ENCODE data around the gene NKX2-3.

The NKX2-3 gene

GRCh38 chr10:99526861-99527504 is 5.8 kb upstream of the NKX2-3 start:
- no peak for DNase-seq (ENCODE audit: low spot score)

GRCh38 chr10:99527526-99528493 is 4.9 kb upstream of the NKX2-3 start:
- DNase-seq (ENCODE audit: low spot score) = no peak

GRCh38 chr10:99528494-99529441 is 4.0 kb upstream of the NKX2-3 start:
- DNase-seq (ENCODE audit: low spot score) = no peak

DNA sequence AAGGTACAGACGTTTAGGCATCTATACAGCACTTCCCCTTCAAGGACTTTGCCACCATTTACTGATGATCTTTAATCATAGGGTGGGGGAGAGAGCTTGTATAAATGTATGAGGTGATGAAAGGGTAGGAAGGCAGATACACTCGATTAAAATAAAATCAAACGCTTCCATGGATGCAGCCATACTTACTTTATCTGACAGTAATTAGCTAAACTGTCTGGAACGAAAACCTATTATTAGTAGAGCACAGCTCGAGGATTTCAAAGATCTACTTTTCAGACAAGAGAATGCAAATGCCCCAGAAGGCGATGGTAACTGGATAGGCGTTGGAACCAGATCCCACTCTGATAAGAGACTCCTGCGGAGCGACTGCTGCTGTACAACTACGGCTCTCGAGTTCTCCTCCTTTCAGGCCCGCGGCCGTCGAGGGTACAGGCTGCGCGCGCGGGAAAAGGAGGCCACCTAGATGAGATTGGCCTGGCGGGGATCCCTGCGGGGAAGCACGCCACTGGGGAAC is 3.1 kb upstream of the NKX2-3 start:
- DNase-seq (ENCODE audit: low spot score) = no peak

GRCh38 chr10:99530108-99531025 is 2.4 kb upstream of the NKX2-3 start:
- no peak for DNase-seq (ENCODE audit: low spot score)

GRCh38 chr10:99531026-99531695 is 1.6 kb upstream of the NKX2-3 start:
- no peak for DNase-seq (ENCODE audit: low spot score)

- no peak for DNase-seq (ENCODE audit: low spot score)
Measured at GRCh38 chr10:99531696-99532593, 797 bp upstream of the NKX2-3 start.

DNA sequence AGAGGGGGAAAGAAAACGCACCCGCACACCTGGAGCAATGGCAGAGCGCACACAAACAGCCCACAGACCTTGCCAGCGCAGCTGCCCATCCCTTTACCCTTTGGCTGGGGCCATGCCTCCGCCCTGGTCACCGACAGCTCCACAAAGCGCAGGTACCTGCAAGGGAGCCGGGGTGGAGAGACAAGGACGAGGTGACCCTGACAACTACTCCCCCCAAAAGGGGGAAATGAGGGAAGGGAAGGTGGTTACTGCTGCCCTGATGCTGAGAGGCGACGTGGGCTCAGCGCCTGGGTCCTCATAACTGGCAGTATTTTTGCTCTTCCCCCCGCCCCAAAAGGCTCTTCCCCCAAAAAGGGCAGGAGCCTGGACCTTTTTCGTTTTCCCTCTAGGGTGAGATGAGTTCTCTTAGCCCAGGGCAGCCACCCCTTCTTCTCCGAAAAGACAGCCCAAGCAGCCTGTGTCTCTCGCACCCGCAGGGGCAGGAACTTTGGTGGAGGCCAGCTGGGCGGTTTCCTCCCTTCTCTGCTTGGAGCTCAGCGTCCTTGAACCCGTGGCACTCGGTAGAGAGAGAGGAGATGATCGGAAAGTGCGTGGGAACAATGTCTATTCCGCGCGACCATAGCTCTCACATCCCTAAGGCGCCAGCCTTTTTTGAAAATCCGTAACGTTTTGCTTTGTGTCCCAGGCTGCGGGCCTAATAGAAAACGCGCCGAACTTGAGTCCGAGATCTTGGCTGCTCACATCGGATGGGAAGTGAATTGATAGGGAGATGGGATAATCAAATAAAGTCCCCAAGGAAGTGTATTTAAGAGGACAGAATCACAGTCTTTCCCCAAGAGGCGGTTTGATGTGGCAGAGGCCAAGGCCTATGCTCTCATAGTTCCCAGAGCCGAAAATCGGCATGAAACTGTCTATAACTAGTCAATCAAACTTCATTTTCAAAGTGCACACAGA is 1.0 kb downstream of the NKX2-3 start:
- no peak for DNase-seq (ENCODE audit: low spot score)

DNA sequence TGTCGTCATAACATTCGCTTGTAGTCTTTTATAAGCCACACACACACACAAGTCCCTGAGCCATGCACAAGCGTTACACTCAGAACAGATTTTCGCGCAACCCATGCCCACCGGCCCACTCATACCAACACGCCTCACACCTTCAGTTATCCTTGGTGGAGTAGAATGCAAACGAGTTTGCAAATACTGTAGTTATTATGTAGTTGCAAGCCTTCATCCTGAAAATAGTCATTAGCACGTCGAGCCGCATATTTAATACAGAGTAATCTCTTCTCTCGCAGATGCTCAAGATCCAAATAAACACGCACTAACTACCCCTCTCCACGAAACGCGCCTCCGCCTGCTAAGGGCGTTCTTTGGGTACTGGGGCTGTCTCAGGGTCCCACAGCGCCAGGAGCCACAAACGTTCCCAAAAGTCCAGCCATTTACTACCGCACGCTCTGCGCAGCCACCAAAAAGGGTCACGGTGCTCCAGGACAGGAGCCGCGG is 1.8 kb downstream of the NKX2-3 start:
- DNase-seq (ENCODE audit: low spot score) = no peak

- DNase-seq (ENCODE audit: low spot score) = no peak
Measured at GRCh38 chr10:99534939-99535763, 2.4 kb downstream of the NKX2-3 start.

GRCh38 chr10:99535764-99536337 is 3.1 kb downstream of the NKX2-3 start:
- no peak for DNase-seq (ENCODE audit: low spot score)

DNA sequence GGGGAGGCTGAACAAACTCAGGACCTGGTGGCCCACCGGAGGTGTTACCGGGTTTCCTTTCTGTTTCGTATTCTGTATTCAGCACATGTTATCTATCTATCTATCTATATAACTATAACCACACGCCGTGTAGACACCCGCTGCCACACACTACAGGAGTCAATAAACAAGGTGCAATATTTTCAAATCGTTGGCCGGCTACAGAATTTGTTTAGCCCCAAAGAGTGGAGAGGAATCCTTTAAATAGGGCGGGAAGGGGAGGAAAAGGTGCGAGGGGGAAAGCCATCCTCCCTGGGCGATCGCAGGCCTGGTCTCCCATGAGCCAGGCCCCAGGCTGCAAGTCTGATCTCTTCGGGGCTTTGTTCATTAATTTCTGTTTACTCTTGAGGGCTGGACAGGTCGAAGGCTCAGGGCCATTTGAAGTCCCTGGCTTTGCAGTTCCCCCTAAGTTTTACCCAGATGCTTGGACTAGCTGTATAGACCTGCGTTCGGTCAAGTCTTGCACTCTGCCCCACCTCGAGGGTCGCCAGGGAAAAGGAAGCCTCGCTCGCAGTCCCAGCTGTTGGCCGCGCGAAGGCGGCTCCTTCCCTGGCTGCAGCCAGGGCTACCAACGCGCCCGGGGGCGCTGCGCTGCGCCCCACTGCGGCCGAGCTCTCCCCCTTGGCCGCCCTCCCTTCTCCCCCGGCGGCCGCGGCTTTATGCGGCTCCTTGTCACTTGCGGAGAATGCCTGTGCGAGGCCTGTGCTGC is 3.8 kb downstream of the NKX2-3 start:
- no peak for DNase-seq (ENCODE audit: low spot score)

- DNase-seq (ENCODE audit: low spot score) = no peak
Measured at GRCh38 chr10:99537086-99537988, 4.6 kb downstream of the NKX2-3 start.

Measured in SK-N-DZ (cell line).